DMS153 (cell line): ENCODE results near the gene PDE11A.
A peak's percentile ranks its signal among the peaks of the same experiment; 100 is the strongest.

Source experiments
- DNase-seq: peaks from one replicate; lab custom pipeline; 2025; lab: John Stamatoyannopoulos, UW

Gene PDE11A

GRCh38 chr2:177669201-177669600 is 403.4 kb downstream of the PDE11A start:
- no peak for DNase-seq

- no peak for DNase-seq
Observed at GRCh38 chr2:177668617-177669016, 404.0 kb downstream of the PDE11A start.

GRCh38 chr2:177667626-177668025 is 405.0 kb downstream of the PDE11A start:
- no peak for DNase-seq

- DNase-seq = no peak
Observed at GRCh38 chr2:177666408-177666807, 406.2 kb downstream of the PDE11A start.

- DNase-seq = no peak
Observed at GRCh38 chr2:177665948-177666347, 406.6 kb downstream of the PDE11A start.

- no peak for DNase-seq
Observed at GRCh38 chr2:177665328-177665727, 407.2 kb downstream of the PDE11A start.

- DNase-seq = no peak
Observed at GRCh38 chr2:177662895-177663294, 409.7 kb downstream of the PDE11A start.

- no peak for DNase-seq
Observed at GRCh38 chr2:177660742-177661141, 411.8 kb downstream of the PDE11A start.

GRCh38 chr2:177658309-177658708 is 414.3 kb downstream of the PDE11A start:
- no peak for DNase-seq

- no peak for DNase-seq
Observed at GRCh38 chr2:177651833-177652232, 420.7 kb downstream of the PDE11A start.

- no peak for DNase-seq
Observed at GRCh38 chr2:177649568-177650518, 422.7 kb downstream of the PDE11A start.

GRCh38 chr2:177646791-177647190 is 425.8 kb downstream of the PDE11A start:
- no peak for DNase-seq

GRCh38 chr2:177646241-177646640 is 426.3 kb downstream of the PDE11A start:
- no peak for DNase-seq

GRCh38 chr2:177641331-177641730 is 431.2 kb downstream of the PDE11A start:
- no peak for DNase-seq

- DNase-seq = no peak
Observed at GRCh38 chr2:177640423-177640822, 432.2 kb downstream of the PDE11A start.

- DNase-seq = no peak
Observed at GRCh38 chr2:177639262-177639914, 433.2 kb downstream of the PDE11A start.

GRCh38 chr2:177638507-177638906 is 434.1 kb downstream of the PDE11A start:
- DNase-seq = no peak

GRCh38 chr2:177636672-177637071 is 435.9 kb downstream of the PDE11A start:
- no peak for DNase-seq

GRCh38 chr2:177635696-177636095 is 436.9 kb downstream of the PDE11A start:
- no peak for DNase-seq

GRCh38 chr2:177633910-177634294 is 438.7 kb downstream of the PDE11A start:
- no peak for DNase-seq

- peak; percentile 78 for DNase-seq
Observed at GRCh38 chr2:177633111-177633510, 439.5 kb downstream of the PDE11A start.

- DNase-seq = no peak
Observed at GRCh38 chr2:177631680-177632079, 440.9 kb downstream of the PDE11A start.

- no peak for DNase-seq
Observed at GRCh38 chr2:177629357-177630024, 443.1 kb downstream of the PDE11A start.
